ENCODE data around the gene SOAT2.
A peak's percentile ranks its signal among the peaks of the same experiment; 100 is the strongest.
"Not testable (repeated sequence)": the region's sequence is repeated elsewhere in the genome, so short reads cannot be mapped to it uniquely, and the experiment has no call there.

Gene SOAT2

GRCh38 chr12:53101931-53102781 is 1.1 kb upstream of the SOAT2 start:
- DNase-seq (ENCODE audit: low read depth) = no peak

GRCh38 chr12:53103860-53104305 is 597 bp downstream of the SOAT2 start:
- DNase-seq (ENCODE audit: low read depth) = no peak

- DNase-seq (ENCODE audit: low read depth) = no peak
These were observed 2.0 kb downstream of the SOAT2 start for GRCh38 chr12:53105256-53105655.

GRCh38 chr12:53105712-53106439 is 2.6 kb downstream of the SOAT2 start:
- DNase-seq (ENCODE audit: low read depth) = no peak

- no peak for DNase-seq (ENCODE audit: low read depth)
These were observed 3.8 kb downstream of the SOAT2 start for GRCh38 chr12:53107122-53107521.

- not testable (repeated sequence) for DNase-seq (ENCODE audit: low read depth)
These were observed 9.1 kb downstream of the SOAT2 start for GRCh38 chr12:53112431-53112830.

- no peak for DNase-seq (ENCODE audit: low read depth)
These were observed 9.9 kb downstream of the SOAT2 start for GRCh38 chr12:53113136-53113705.

- DNase-seq (ENCODE audit: low read depth) = no peak
These were observed 10.7 kb downstream of the SOAT2 start for GRCh38 chr12:53113951-53114350.

GRCh38 chr12:53115112-53115890 is 12.0 kb downstream of the SOAT2 start:
- no peak for DNase-seq (ENCODE audit: low read depth)

GRCh38 chr12:53115891-53116648 is 12.8 kb downstream of the SOAT2 start:
- no peak for DNase-seq (ENCODE audit: low read depth)

GRCh38 chr12:53118751-53119300 is 15.5 kb downstream of the SOAT2 start:
- DNase-seq (ENCODE audit: low read depth) = no peak

- DNase-seq (ENCODE audit: low read depth) = no peak
These were observed 17.6 kb downstream of the SOAT2 start for GRCh38 chr12:53120685-53121525.

GRCh38 chr12:53122961-53123468 is 19.7 kb downstream of the SOAT2 start:
- DNase-seq (ENCODE audit: low read depth) = peak; percentile 77

GRCh38 chr12:53123578-53124351 is 20.5 kb downstream of the SOAT2 start:
- DNase-seq (ENCODE audit: low read depth) = peak; percentile 52

GRCh38 chr12:53124352-53124723 is 21.1 kb downstream of the SOAT2 start:
- DNase-seq (ENCODE audit: low read depth) = no peak

- DNase-seq (ENCODE audit: low read depth) = no peak
These were observed 23.9 kb downstream of the SOAT2 start for GRCh38 chr12:53127169-53127568.

GRCh38 chr12:53128780-53129569 is 25.7 kb downstream of the SOAT2 start:
- no peak for DNase-seq (ENCODE audit: low read depth)

- no peak for DNase-seq (ENCODE audit: low read depth)
These were observed 28.6 kb downstream of the SOAT2 start for GRCh38 chr12:53131844-53132243.
